ENCODE results near the gene EXD3. TPM values are rescaled to one million over a fixed set of nuclear protein-coding genes. Genes with fewer than 3 reads are reported as not detected.

EXD3 gene
- total RNA-seq, 4 donors from 2014 or later: 13.8 to 25.7 (median 17.7) TPM

DNA sequence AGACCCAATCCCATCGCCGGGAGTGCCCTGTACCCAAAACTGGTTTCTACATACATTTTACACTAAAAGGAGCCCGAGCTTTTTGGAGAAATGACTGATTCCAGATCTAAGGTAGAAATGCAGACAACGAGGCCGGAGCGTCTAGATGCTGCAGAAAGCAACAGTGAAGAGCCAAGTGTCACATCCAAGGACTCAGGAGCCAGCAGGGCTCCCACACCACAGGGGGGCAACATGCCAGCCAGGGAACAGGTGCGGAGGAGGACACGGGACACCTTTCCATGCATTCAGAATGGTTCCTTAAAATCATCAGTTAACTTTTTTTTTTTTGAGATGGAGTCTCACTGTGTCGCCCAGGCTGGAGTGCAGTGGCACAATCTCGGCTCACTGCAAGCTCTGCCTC lies 97.8 kb downstream of the EXD3 start:
- 92 to 95% methylated on average over 10 of the region's 10 CpGs for WGBS, 2 donors
- no peak overlapping the region for H3K4me3 ChIP-seq (ENCODE audit: low read depth, poor library complexity, severe bottlenecking)
- intact Hi-C loops (cut with DNase I; ENCODE audit: low total_unique reads): no loop called here
- DNase-seq (ENCODE audit: low spot score in 2 of 2): no peak
- TF ChIP-seq, protein P1, sequence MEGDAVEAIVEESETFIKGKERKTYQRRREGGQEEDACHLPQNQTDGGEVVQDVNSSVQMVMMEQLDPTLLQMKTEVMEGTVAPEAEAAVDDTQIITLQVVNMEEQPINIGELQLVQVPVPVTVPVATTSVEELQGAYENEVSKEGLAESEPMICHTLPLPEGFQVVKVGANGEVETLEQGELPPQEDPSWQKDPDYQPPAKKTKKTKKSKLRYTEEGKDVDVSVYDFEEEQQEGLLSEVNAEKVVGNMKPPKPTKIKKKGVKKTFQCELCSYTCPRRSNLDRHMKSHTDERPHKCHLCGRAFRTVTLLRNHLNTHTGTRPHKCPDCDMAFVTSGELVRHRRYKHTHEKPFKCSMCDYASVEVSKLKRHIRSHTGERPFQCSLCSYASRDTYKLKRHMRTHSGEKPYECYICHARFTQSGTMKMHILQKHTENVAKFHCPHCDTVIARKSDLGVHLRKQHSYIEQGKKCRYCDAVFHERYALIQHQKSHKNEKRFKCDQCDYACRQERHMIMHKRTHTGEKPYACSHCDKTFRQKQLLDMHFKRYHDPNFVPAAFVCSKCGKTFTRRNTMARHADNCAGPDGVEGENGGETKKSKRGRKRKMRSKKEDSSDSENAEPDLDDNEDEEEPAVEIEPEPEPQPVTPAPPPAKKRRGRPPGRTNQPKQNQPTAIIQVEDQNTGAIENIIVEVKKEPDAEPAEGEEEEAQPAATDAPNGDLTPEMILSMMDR (IDR thresholded peaks at IDR 0.05): no peak
- TF ChIP-seq POLR2A (IDR thresholded peaks at IDR 0.05): no peak

DNA sequence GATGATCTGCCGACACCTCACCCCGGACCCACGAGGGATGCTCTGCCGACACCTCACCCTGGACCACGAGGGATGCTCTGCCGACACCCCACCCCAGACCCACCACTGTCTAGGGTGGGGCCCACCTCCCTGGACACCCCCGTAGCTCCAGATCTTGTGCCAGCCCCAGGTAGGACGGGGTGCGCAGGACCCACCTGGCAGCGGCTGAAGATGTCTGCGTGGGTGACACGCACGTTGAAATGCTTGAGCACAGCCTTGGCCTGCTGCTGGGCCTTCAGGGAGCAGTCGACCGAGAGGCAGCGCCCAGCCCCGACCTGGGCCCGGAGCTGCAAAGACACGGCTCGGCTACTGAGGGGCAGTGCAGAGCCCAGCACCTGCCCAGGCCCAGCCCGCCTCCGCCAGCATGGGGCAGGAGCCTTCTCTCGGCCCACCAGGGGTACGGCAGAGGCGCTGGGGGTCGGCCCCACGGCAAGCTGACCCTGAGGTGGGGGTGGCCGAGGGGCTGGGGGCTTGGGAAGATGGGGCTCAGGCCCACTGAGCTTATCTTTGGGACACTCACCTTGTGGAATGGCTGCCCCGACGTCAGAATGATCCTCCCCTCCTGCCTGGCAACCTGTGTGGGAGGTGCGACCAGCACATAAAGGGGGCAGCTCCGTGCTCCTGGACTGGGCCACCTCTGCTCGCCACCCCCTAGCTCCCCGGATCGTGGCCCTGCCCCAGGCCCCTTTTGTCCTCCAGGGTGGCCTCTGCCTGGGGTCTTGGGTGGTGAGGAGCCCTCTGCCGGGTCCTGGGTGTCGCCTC lies 99.2 kb downstream of the EXD3 start:
- 91 to 95% methylated on average over 24 to 31 of the region's 37 CpGs for WGBS, 2 donors
- no peak overlapping the region for H3K4me3 ChIP-seq (ENCODE audit: low read depth, poor library complexity, severe bottlenecking)
- intact Hi-C loops (cut with DNase I; ENCODE audit: low total_unique reads): no loop called here
- no peak for DNase-seq (ENCODE audit: low spot score in 2 of 2)
- TF ChIP-seq, protein P1 (IDR thresholded peaks at IDR 0.05): no peak
- no peak for TF ChIP-seq POLR2A (IDR thresholded peaks at IDR 0.05)

DNA sequence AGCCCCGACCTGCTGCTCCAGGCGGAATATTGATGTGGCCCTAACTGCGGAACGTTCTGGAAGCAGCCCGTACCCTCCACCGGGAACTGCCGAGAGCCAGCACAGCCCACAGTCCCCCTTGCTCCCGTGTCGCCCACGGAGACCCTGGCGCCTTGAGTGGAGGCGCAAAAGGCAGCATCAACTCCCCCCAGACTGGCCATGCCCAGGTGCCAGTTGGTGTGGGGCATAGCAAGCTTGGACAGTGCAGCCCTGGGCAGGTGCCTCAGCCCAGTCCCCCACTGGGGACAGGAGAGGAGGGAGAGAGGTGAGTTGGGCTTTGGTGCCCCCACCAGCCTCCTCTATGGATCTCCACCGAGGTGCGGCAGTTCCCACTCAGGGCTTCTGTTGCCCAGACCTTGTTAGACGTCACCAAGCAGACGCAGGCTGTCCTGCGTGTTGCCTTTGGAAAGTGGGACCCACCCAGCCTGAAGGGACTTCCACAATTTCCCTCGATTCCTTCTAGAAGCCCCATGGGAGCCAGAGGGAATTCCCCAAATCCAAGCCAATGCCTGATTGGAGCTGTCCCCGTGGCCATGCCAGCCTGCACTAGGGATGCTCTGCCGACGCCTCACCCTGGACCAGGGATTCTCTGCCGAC lies 101.1 kb downstream of the EXD3 start:
- TF ChIP-seq, protein P1 (IDR thresholded peaks at IDR 0.05): no peak
- no peak for TF ChIP-seq POLR2A (IDR thresholded peaks at IDR 0.05)
- no peak overlapping the region for H3K4me3 ChIP-seq (ENCODE audit: low read depth, poor library complexity, severe bottlenecking)
- intact Hi-C loops (cut with DNase I; ENCODE audit: low total_unique reads): no loop called here
- no peak for DNase-seq (ENCODE audit: low spot score in 2 of 2)
- WGBS, 2 donors: 77 to 83% methylated on average over 13 to 16 of the region's 22 CpGs

DNA sequence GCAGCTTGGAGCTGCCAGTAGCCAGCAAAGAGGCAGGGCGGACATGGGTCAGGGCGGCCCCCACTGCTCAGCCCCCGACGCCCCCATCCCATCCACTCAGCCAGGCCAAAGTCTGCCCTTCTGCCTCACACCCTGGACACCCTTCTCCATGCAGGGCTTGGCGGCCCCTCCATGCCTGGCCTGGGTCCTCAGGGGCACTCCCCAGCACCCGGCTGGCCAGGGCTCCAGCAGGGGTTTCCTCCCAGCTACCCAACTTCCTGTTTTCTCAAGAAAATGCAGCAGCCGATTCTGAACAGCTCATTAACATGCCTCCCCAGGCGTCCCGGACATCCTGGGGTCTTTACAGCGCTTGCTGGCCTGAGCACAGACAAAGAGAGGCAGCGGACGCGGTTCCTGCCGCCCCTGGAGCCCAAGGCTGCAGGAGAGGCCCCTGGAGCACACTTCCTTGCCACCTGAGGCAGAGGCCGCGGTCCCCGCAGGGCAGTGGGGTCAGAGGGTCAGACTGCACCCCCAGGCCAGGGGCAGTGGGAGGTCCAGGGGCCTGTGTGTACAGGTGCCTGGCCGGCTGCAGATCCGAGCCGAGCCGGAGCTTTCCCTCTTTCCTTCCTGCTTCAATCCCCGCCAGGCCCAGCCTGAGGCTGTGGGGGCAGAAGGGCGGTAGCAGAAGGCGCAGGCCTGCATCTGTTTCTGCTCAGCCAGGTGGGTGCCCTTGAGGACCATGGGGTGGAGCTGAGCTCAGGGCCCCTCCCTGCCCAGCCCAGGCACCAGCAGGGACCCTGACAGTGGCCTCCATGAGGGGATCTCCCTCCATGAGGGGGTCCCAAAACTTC lies 102.2 kb downstream of the EXD3 start:
- TF ChIP-seq, protein P1 (IDR thresholded peaks at IDR 0.05): no peak
- TF ChIP-seq POLR2A (IDR thresholded peaks at IDR 0.05): no peak
- whole genome bisulfite sequencing, 2 donors: 70 to 76% methylated on average over 17 to 22 of the region's 24 CpGs
- intact Hi-C loops (cut with DNase I; ENCODE audit: low total_unique reads): no loop called here
- peak in 1 of 2 donors; percentile 85 for DNase-seq (ENCODE audit: low spot score in 2 of 2)
- no peak overlapping the region for H3K4me3 ChIP-seq (ENCODE audit: low read depth, poor library complexity, severe bottlenecking)

DNA sequence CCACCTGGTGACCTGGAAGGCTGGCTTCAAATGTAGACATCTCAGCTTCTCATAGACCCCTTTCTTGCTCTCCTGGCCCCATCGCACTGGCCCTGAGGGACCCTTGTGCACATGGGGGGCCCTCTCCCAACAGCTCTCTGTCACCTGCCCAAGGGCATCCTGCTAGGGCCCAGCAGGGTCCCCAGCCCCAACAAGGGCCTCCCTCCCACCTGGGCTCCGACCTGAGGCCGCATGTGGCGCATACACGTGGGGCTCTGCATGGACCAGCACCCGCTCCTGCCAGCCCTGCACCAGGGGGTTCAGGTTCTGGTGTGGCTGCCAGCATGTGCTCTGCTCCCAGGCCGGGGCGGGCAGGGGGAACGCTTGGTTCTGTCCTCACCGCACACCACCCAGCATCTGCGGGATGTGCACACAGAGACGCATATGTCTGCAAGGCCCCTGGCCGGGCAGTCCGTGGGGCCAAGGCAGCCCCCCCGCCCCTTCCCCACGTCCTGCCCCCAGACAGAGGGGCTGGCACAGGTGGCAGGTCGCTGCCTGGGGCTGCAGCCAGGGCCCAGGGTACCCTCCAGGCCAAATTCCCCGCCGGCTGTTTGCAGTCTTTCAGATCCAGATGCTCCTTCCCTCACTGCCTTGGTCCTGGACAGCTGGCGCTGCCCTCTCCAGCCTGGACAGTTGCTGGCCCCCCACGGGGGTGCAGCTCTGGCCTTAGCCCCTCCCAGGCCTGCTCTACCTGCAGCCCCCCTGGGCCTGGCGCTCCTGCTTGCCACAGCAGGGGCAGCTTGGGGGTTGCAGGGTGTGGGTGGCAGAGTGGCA lies 103.0 kb downstream of the EXD3 start:
- TF ChIP-seq, protein P1 (IDR thresholded peaks at IDR 0.05): no peak
- no peak for TF ChIP-seq POLR2A (IDR thresholded peaks at IDR 0.05)
- DNase-seq (ENCODE audit: low spot score in 2 of 2): peak in 1 of 2 donors; percentile 84
- intact Hi-C loops (cut with DNase I; ENCODE audit: low total_unique reads): no loop called here
- H3K4me3 ChIP-seq (ENCODE audit: low read depth, poor library complexity, severe bottlenecking): no peak overlapping the region
- WGBS, 2 donors: 87 to 89% methylated on average over 17 of the region's 22 CpGs
